GM12801 (cell line): ENCODE results near the gene RIN1.

Experiments used
- CTCF ChIP-seq: IDR thresholded peaks from one replicate; pipeline ENCODE4 v1.5.1; 2011; ENCODE audit warnings: control low read depth; ENCODE audit not compliant: insufficient read length; ENCODE audit errors: extremely low read depth

RIN1 gene

GRCh38 chr11:66366844-66367477 is 30.7 kb upstream of the RIN1 start:
- TF ChIP-seq CTCF = no peak

DNA sequence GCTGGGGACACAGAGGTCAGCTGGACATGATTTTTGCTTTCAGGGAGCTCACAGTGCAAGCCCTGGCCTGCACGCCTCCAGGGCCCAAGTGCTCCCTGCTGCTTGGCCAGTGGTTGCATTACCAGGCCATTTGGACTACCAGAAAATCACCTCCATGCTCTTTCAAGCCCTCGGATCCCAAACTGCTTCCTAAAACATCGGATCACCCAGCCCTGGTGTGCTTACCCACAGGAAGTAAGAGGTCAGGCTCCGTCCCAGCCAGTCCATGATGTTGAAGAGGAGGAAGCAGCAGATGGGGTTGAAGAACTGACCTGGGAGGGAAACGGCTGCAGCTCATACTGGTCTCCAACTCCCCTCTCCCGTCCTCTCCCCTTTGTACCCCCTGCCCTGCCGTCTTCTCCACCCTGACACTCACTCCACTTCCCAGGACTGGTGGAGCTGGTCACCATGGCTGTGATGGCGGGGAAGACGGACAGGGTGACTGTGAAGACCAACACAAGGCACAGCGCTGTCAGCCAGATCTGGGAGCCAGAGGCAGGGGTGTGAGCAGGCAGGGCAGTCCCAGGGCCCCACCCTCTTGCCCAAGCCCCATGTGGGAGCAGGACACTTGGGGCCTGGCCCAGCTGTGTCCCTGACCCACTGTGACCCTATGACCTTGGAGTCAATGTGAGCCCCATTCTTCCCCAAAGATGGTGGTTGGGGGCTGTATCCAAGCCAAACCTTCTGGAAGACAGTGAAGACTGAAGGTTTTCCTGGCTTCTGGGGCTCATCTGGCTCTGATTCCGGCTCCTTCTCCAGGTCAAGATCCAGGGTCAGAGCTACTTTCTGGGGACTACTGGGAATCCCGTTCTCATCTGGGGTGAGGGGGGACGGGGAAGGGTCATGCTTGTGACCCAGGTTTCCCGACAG is 29.7 kb upstream of the RIN1 start:
- no peak for TF ChIP-seq CTCF

GRCh38 chr11:66365166-66365565 is 28.9 kb upstream of the RIN1 start:
- TF ChIP-seq CTCF = no peak

GRCh38 chr11:66363805-66364535 is 27.7 kb upstream of the RIN1 start:
- no peak for TF ChIP-seq CTCF

GRCh38 chr11:66363187-66363601 is 27.0 kb upstream of the RIN1 start:
- TF ChIP-seq CTCF = no peak

DNA sequence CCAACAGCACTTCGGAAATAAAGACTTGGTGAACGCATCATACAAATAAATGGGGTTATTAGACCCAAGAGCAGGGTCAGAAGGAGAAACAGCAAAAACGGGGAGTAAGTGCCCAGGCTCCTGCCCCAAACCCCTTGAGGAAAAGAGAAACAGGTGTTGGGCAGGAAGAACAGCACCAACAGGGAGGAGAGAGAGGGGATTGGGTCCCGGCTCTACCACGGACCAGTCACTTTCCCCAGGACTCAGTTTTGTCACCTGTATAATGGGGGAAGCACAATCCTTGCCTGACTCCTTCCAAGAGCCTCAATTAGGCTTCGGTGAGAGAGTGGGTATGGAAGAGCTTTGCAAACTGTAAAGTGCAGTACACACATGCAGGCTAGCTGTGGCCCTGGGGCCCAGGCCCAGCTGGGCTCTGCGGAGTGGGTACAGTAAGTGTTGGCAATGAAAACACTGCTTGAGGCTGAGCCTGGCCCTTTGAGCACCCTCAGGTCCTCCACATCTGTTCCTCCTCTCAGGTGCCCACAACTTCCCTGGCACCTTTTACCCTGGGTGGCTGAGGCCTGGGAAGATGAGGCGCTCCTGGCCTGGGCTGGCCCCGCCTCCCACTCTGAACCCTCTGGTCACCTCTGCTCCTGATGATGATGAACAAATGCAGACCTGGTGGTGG is 26.4 kb upstream of the RIN1 start:
- TF ChIP-seq CTCF = no peak

GRCh38 chr11:66361502-66361941 is 25.3 kb upstream of the RIN1 start:
- TF ChIP-seq CTCF = no peak
